Measurements from ENCODE around the gene TULP1. TPM values are rescaled to one million over a fixed set of nuclear protein-coding genes. Genes with fewer than 3 reads are reported as not detected.

TULP1 gene
- total RNA-seq, 4 donors from 2014 or later, result 0.72 to 0.83 TPM; not detected in 2

DNA sequence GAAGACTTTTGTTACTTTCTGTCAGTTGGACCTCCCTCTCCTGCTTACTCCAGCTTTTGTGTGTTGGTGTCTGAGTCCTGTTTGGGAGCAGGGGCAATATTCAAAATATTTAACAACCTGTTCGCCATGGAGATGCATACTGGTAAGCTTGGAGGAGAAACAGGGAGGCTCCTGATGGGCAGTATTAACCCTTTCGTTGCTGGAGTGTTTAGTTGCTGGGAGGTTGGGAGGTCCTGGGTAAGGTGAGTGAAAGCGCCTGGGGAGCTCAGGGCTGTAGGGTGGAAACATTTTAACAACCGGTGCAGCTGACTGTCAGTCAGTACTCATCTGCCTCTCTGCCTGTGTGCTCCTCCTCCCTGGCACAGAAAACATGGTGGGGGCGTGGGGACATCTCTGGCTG lies 4.2 kb downstream of the TULP1 start:
- Histone ChIP-seq H3K36me3 (no peaks in the 10 kb centered on the region), H3K4me1 (peaks cover 15% of the 10 kb centered on the region), H3K4me3 (no peak overlapping the region), H3K9me3 (no peaks in the 10 kb centered on the region), H3K27ac (no peak overlapping the region), H3K27me3 (peaks cover 44% of the 10 kb centered on the region)
- 51% methylated on average over 5 of the region's 5 CpGs for WGBS
- TF ChIP-seq EP300 (IDR thresholded peaks at IDR 0.05), result no peak
- TF ChIP-seq, protein P1, sequence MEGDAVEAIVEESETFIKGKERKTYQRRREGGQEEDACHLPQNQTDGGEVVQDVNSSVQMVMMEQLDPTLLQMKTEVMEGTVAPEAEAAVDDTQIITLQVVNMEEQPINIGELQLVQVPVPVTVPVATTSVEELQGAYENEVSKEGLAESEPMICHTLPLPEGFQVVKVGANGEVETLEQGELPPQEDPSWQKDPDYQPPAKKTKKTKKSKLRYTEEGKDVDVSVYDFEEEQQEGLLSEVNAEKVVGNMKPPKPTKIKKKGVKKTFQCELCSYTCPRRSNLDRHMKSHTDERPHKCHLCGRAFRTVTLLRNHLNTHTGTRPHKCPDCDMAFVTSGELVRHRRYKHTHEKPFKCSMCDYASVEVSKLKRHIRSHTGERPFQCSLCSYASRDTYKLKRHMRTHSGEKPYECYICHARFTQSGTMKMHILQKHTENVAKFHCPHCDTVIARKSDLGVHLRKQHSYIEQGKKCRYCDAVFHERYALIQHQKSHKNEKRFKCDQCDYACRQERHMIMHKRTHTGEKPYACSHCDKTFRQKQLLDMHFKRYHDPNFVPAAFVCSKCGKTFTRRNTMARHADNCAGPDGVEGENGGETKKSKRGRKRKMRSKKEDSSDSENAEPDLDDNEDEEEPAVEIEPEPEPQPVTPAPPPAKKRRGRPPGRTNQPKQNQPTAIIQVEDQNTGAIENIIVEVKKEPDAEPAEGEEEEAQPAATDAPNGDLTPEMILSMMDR (IDR thresholded peaks at IDR 0.05), result no peak
- no peak for TF ChIP-seq POLR2AphosphoS5 (IDR thresholded peaks at IDR 0.05)
- no peak for TF ChIP-seq POLR2A (IDR thresholded peaks at IDR 0.05)
- no peak for DNase-seq (ENCODE audit: low spot score in 2 of 2)

DNA sequence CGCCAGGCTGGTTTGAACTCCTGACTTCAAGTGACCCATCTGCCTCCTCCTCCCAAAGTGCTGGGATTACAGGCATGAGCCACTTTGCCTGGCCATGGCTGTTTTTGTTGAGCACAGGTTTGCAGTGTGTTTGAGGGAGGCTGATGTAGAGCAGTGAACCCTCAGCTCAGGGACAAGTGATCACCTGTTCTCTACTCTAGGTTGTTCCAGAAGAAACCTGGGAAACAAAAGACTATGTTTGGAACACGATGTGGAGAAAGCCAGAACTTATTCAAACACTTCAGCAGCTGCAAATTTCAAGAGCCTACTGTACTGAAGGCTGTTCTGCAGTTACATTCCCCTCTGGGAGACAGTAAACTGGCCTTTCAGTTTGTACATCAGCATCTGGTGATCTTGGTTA lies 4.7 kb downstream of the TULP1 start:
- Histone ChIP-seq H3K9me3 (no peaks in the 10 kb centered on the region), H3K27me3 (peaks cover 47% of the 10 kb centered on the region), H3K4me3 (no peak overlapping the region), H3K4me1 (peaks cover 15% of the 10 kb centered on the region), H3K36me3 (no peaks in the 10 kb centered on the region), H3K27ac (no peak overlapping the region)
- WGBS, result 65% methylated on average over 2 of the region's 2 CpGs
- no peak for DNase-seq (ENCODE audit: low spot score in 2 of 2)
- no peak for TF ChIP-seq POLR2A (IDR thresholded peaks at IDR 0.05)
- no peak for TF ChIP-seq POLR2AphosphoS5 (IDR thresholded peaks at IDR 0.05)
- TF ChIP-seq EP300 (IDR thresholded peaks at IDR 0.05), result no peak
- TF ChIP-seq, protein P1 (IDR thresholded peaks at IDR 0.05), result no peak

DNA sequence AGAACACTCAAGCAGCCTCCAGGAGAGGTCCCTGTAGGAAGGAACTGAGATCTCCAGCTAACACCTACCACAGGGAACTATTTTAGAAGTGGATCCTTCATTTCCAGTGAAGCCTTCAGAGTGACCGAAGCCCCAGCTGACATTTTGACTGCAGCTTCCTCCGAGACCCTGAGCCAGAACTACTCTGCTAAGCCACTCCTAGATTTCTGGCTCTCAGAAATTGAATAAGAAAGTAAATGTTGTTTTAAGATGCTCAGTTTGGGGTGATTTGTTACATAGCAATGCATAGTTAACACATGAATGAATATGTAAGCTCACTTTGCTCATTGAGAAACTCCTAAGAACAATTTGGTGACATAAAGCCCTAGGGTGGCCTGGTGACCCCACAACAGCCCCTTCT lies 5.5 kb downstream of the TULP1 start:
- Histone ChIP-seq H3K4me3 (no peak overlapping the region), H3K36me3 (no peaks in the 10 kb centered on the region), H3K4me1 (peaks cover 15% of the 10 kb centered on the region), H3K27ac (no peak overlapping the region), H3K9me3 (no peaks in the 10 kb centered on the region), H3K27me3 (peaks cover 40% of the 10 kb centered on the region)
- TF ChIP-seq EP300 (IDR thresholded peaks at IDR 0.05) (no peak), POLR2A (IDR thresholded peaks at IDR 0.05) (no peak), POLR2AphosphoS5 (IDR thresholded peaks at IDR 0.05) (no peak)
- TF ChIP-seq, protein P1 (IDR thresholded peaks at IDR 0.05), result no peak
- DNase-seq (ENCODE audit: low spot score in 2 of 2), result no peak
- WGBS, result 97% methylated on average over 2 of the region's 2 CpGs

DNA sequence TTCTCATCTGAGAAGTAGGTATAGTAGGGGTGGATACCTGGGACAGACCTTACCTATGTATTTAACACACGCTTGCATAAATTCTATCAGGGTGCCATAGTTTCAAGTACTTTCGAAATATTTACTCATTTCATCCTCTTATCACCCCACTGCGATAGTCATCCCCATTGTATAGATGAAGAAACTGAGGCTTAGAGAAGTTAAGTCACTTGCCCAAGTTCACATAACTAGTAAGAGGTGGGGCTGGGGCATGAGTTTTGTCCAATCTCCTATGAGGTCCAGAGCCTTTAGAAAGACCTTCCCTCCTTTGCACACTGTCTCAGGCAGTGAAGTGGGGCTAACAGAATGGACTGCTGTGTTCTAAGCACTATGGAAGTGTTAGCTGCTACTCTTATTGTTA lies 6.2 kb downstream of the TULP1 start:
- TF ChIP-seq EP300 (IDR thresholded peaks at IDR 0.05) (no peak), POLR2AphosphoS5 (IDR thresholded peaks at IDR 0.05) (no peak), POLR2A (IDR thresholded peaks at IDR 0.05) (no peak)
- TF ChIP-seq, protein P1 (IDR thresholded peaks at IDR 0.05), result no peak
- Histone ChIP-seq H3K9me3 (no peaks in the 10 kb centered on the region), H3K27me3 (peaks cover 33% of the 10 kb centered on the region), H3K4me3 (no peak overlapping the region), H3K4me1 (peaks cover 10% of the 10 kb centered on the region), H3K27ac (no peak overlapping the region), H3K36me3 (no peaks in the 10 kb centered on the region)
- no peak for DNase-seq (ENCODE audit: low spot score in 2 of 2)
- WGBS, result 94% methylated on average over 3 of the region's 3 CpGs

DNA sequence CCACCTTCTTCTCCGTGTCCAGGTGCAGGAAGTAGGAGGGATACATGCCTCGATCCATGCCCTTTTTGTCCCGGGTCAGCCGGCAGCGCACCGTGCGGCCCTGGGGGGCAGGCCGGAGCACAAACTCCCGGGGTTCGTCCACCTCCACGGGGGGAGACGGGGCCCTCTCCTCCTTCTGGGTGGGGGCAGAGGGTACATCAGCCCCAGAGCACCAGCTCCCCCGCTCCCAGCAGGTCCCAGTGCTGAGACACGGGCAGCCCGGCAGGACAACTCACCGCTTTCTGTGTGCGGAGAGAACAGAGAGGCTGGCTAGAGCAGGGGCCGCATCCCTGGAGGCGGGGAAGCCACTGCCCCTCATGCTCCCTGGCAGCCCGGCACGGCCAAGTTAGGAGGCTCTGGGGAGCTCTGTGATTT lies 6.7 kb downstream of the TULP1 start:
- 50% methylated on average over 14 of the region's 21 CpGs for WGBS
- TF ChIP-seq EP300 (IDR thresholded peaks at IDR 0.05) (no peak), POLR2AphosphoS5 (IDR thresholded peaks at IDR 0.05) (no peak), POLR2A (IDR thresholded peaks at IDR 0.05) (no peak)
- TF ChIP-seq, protein P1 (IDR thresholded peaks at IDR 0.05), result no peak
- Histone ChIP-seq H3K4me1 (peaks cover 7% of the 10 kb centered on the region), H3K4me3 (no peak overlapping the region), H3K9me3 (no peaks in the 10 kb centered on the region), H3K27ac (no peak overlapping the region), H3K27me3 (peaks cover 28% of the 10 kb centered on the region), H3K36me3 (no peaks in the 10 kb centered on the region)
- DNase-seq (ENCODE audit: low spot score in 2 of 2), result no peak

All from suprapubic skin (tissue), 4 donors.